NCI-H1092 treated with DMSO at 0.1 percent for 48 hours (cell line): ENCODE measurements around the gene PLEKHG2.

Source experiments
- DNase-seq: peaks from one replicate; lab custom pipeline; 2025; lab: John Stamatoyannopoulos, UW

Gene PLEKHG2

GRCh38 chr19:39422020-39422419, 9.6 kb downstream of the PLEKHG2 start:
- no peak for DNase-seq

GRCh38 chr19:39423258-39424086, 11.0 kb downstream of the PLEKHG2 start:
- DNase-seq, result no peak

- no peak for DNase-seq
These were observed 12.5 kb downstream of the PLEKHG2 start for GRCh38 chr19:39424934-39425333.

GRCh38 chr19:39425744-39426143, 13.3 kb downstream of the PLEKHG2 start:
- DNase-seq, result no peak

GRCh38 chr19:39426170-39426569, 13.7 kb downstream of the PLEKHG2 start:
- no peak for DNase-seq

GRCh38 chr19:39427707-39428106, 15.2 kb downstream of the PLEKHG2 start:
- DNase-seq, result no peak

GRCh38 chr19:39428283-39429112, 16.0 kb downstream of the PLEKHG2 start:
- DNase-seq, result no peak

- DNase-seq, result no peak
These were observed 18.5 kb downstream of the PLEKHG2 start for GRCh38 chr19:39430675-39431593.

GRCh38 chr19:39432677-39433025, 20.2 kb downstream of the PLEKHG2 start:
- DNase-seq, result no peak

- DNase-seq, result no peak
These were observed 21.1 kb downstream of the PLEKHG2 start for GRCh38 chr19:39433480-39434079.

GRCh38 chr19:39434123-39435076, 21.9 kb downstream of the PLEKHG2 start:
- DNase-seq, result no peak

GRCh38 chr19:39435499-39436349, 23.3 kb downstream of the PLEKHG2 start, which contains the start of gene RPS16:
Gene RPS16, minus strand, starts transcription at chr19:39435949. Its CDS starts 54 bp downstream, at chr19:39435895.
- peak; percentile 94 for DNase-seq

- DNase-seq, result no peak
These were observed 23.9 kb downstream of the PLEKHG2 start for GRCh38 chr19:39436350-39436716.

- DNase-seq, result no peak
These were observed 25.9 kb downstream of the PLEKHG2 start for GRCh38 chr19:39438270-39438934.

GRCh38 chr19:39444598-39445195, 32.2 kb downstream of the PLEKHG2 start:
- DNase-seq, result peak; percentile 24

- DNase-seq, result peak; percentile 91
These were observed 33.0 kb downstream of the PLEKHG2 start, which contains the start of gene SUPT5H for GRCh38 chr19:39445196-39446111. Gene SUPT5H, plus strand, starts transcription at chr19:39445582. Its CDS starts 309 bp downstream, at chr19:39445891.

GRCh38 chr19:39446365-39447084, 34.1 kb downstream of the PLEKHG2 start:
- DNase-seq, result no peak
